GM18870 (cell line): Measurements from ENCODE around the gene SPG11.

ENCODE experiments used
- ATAC-seq: cut with Tn5 transposase; IDR thresholded peaks from one replicate; pipeline ENCODE4 v1.9.1; 2021; ENCODE audit warnings: moderate library complexity; ENCODE audit not compliant: unreplicated experiment

Gene SPG11

DNA sequence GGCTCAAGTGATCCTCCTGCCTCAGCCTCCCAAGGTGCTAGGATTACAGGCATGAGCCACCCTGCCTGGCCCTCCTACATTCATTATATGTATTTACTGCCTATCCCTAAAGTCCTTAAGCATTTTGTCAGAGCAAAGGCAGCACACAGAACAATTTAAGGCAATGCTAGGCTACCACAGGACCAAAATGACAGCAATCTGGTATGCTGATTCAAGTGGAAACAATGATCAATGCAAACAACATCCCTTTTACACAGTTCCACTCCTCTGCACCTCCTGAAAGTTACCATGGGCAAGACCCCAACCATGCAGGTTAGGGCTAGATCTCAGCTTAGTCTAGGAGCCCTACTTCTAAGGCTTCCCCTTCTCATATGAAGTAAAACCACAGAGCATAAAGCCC lies 40.3 kb downstream of the SPG11 start:
- ATAC-seq, result no peak

- no peak for ATAC-seq
Measured at GRCh38 chr15:44620081-44620480, 43.4 kb downstream of the SPG11 start.

- ATAC-seq, result no peak
Measured at GRCh38 chr15:44616974-44617373, 46.5 kb downstream of the SPG11 start.

DNA sequence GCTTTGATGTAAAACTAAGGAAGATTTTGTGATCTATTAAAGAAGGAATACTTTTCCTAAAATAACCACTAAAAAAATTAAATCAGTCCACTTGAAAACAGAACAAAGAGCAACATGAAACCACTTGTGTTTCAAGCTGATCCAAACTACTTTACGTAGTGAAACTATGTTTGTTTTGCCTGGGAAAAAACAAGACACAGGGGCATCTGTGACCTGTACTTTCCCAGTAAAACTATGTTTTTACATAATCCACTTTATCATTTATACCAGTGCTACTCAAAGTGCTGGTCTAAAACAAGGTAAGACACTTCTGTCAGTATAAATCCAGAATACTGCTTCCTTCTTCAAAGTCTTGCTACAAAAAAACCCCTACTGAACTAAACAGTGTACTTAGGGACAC lies 56.7 kb downstream of the SPG11 start:
- no peak for ATAC-seq

- no peak for ATAC-seq
Measured at GRCh38 chr15:44603126-44603525, 60.3 kb downstream of the SPG11 start.

- no peak for ATAC-seq
Measured at GRCh38 chr15:44598892-44599291, 64.6 kb downstream of the SPG11 start.

GRCh38 chr15:44598066-44598465 lies 65.4 kb downstream of the SPG11 start:
- ATAC-seq, result no peak

DNA sequence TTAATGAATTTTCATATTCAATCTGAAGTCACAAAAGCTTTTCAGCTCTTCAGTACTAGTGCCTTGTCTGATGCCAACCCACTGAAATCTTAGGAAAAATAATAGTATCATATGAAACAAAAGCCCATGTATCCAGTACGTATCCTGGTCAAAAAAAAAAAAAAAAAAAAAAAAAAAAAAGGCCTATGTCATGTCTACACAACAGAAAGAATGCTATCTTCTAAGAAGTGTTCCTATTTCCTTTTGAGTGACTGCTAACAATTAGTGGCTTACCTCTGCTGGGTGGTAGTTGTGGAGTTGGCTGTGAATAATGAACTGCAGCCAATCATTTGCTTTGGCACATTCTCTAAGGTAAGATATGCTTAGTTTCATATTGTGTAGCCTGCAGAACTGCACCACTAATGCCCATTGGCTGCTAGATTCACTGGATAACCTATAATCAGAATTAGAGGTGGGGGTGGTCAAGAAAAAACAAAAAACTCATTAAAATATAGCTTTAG lies 66.9 kb downstream of the SPG11 start:
- no peak for ATAC-seq

- ATAC-seq, result no peak
Measured at GRCh38 chr15:44595656-44596510, 67.6 kb downstream of the SPG11 start.

- no peak for ATAC-seq
Measured at GRCh38 chr15:44595246-44595645, 68.2 kb downstream of the SPG11 start.

GRCh38 chr15:44593042-44593736 lies 70.3 kb downstream of the SPG11 start:
- no peak for ATAC-seq

DNA sequence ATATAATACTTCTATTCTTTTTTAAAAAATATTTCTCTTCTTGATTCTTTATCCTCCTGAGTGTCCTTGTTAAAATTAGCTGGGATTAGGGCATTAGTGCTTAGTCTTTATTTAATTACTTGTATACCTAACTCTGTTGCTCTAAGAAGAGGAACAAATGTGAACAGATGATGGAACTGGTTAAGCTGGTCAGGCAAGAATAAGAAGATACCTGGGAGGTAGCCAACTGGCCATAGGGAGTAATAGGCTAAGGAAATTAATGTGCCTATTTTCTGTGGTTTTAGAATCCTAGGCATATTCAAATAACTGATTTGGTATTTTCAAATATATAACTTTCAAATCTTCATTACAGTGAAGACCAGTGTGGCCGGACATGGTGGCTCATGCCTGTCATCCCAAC lies 72.1 kb downstream of the SPG11 start:
- no peak for ATAC-seq

- no peak for ATAC-seq
Measured at GRCh38 chr15:44588541-44588940, 74.9 kb downstream of the SPG11 start.

- no peak for ATAC-seq
Measured at GRCh38 chr15:44585633-44586032, 77.8 kb downstream of the SPG11 start.

- no peak for ATAC-seq
Measured at GRCh38 chr15:44584162-44584749, 79.2 kb downstream of the SPG11 start.

DNA sequence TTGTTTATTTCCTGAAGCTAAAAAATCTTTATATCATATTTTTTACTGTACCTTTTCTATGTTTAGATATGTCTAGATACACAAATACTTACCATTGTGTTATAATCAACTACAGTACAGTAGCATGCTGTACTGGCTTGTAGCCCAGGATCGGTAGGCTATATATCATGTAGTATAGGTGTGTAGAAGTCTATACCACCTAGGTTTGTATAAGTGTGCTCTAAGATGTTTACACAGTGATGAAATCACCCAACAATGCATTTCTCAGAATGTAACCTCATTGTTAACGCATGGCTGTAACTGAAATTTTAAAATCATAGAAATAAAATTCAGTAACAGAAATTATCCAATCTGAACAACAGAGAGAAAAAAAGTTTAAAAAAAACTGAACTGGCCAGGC lies 83.4 kb downstream of the SPG11 start:
- no peak for ATAC-seq

DNA sequence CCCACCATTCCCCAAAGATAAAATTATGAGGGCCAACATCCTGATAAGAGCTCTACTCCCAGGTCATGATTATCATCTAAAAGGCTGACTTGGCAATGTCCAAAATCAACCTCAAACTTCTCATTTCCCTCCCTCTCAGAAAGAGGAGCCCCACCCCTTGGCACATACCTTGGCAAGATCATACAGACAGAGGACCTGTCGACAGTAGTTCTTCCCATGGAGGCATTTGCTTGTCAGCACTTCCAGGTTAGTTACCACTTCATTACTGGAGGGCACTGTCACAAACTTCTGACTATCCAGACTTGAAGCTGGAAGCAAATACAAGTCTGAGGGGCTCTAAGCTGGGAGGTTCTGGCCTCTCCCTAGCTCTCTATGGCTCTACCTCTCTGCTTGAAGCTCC lies 88.7 kb downstream of the SPG11 start:
- no peak for ATAC-seq

- ATAC-seq, result no peak
Measured at GRCh38 chr15:44573386-44573785, 90.1 kb downstream of the SPG11 start.

- ATAC-seq, result no peak
Measured at GRCh38 chr15:44570361-44570760, 93.1 kb downstream of the SPG11 start.

- ATAC-seq, result no peak
Measured at GRCh38 chr15:44569316-44569715, 94.1 kb downstream of the SPG11 start.

- ATAC-seq, result no peak
Measured at GRCh38 chr15:44568338-44568737, 95.1 kb downstream of the SPG11 start.

GRCh38 chr15:44566155-44566540 lies 97.3 kb downstream of the SPG11 start:
- ATAC-seq, result no peak
